H1 (cell line): Measurements from ENCODE around the gene MYH13. TPM values are rescaled to one million over a fixed set of nuclear protein-coding genes. Genes with fewer than 3 reads are reported as not detected.

Experiments
- CTCF ChIA-PET: fragments of 300-600 bp; sonication (Branson Sonifier 250); formaldehyde crosslinking; loops from one replicate; lab custom pipeline; 2021; ENCODE audit not compliant: partially characterized antibody; lab: Charles Lee
- POLR2A ChIA-PET: fragments of 300-600 bp; sonication (Branson Sonifier 250); formaldehyde crosslinking; loops from one replicate; lab custom pipeline; 2021; ENCODE audit warnings: inconsistent platforms; ENCODE audit not compliant: partially characterized antibody; lab: Charles Lee
- DNase-seq, 2 experiments: peaks; one replicate each; pipeline versions ENCODE4 v3.0.0 to v3.0.0-alpha.2; 2010 to 2022; ENCODE audit warnings: low spot score in 2 of 2, low read depth in 1 of 2, mixed read lengths in 1 of 2
- FAIRE-seq: peaks from 2 replicates; lab custom pipeline; 2011; peaks lifted over from hg19 to GRCh38; lab: Jason Lieb, UNC
- H2AFZ ChIP-seq: 2 replicates; pipeline ENCODE4 v1.8.1; 2012; ENCODE audit warnings: low read length, inconsistent platforms
- H2AK5ac ChIP-seq: 2 replicates; pipeline ENCODE4 v1.6.1; 2013; ENCODE audit warnings: low read depth, low read length
- H2BK120ac ChIP-seq: replicated peaks from 2 replicates; pipeline ENCODE3; 2013; ENCODE audit warnings: low read depth, low read length, inconsistent platforms
- H2BK12ac ChIP-seq: 2 replicates; pipeline ENCODE4 v1.6.1; 2013; ENCODE audit warnings: low read depth, low read length
- H2BK15ac ChIP-seq: 2 replicates; pipeline ENCODE4 v1.6.1; 2013; ENCODE audit warnings: low read length
- H2BK20ac ChIP-seq: 2 replicates; pipeline ENCODE4 v1.6.1; 2013; ENCODE audit warnings: low read length
- H2BK5ac ChIP-seq: 2 replicates; pipeline ENCODE4 v1.6.1; 2013; ENCODE audit warnings: low read depth, low read length
- H3K14ac ChIP-seq: 2 replicates; pipeline ENCODE4 v1.6.1; 2013; ENCODE audit warnings: inconsistent platforms; ENCODE audit not compliant: insufficient read length
- H3K18ac ChIP-seq: 2 replicates; pipeline ENCODE4 v1.6.1; 2013; ENCODE audit warnings: low read length; ENCODE audit errors: extremely low read depth
- H3K23ac ChIP-seq: 2 replicates; pipeline ENCODE4 v1.6.1; 2013; ENCODE audit warnings: inconsistent platforms; ENCODE audit not compliant: insufficient read length
- H3K23me2 ChIP-seq: 2 replicates; pipeline ENCODE4 v1.6.1; 2013; ENCODE audit warnings: low read depth, low read length
- H3K27ac ChIP-seq: 2 replicates; pipeline ENCODE4 v1.6.1; 2011; ENCODE audit warnings: low read depth, low read length, inconsistent platforms
- H3K27me3 ChIP-seq, 4 experiments: replicated peaks in 1 of 4; 1 replicate in 1 of 4; 2 replicates in 3 of 4; pipeline versions ENCODE4 v1.6.1 to v1.8.1; 2011 to 2013; ENCODE audit warnings: low read length in 3 of 4, mild to moderate bottlenecking in 3 of 4, inconsistent platforms in 2 of 4, mixed read lengths in 2 of 4, moderate library complexity in 1 of 4; ENCODE audit not compliant: control insufficient read depth in 3 of 4, insufficient read depth in 3 of 4; ENCODE audit errors: extremely low read depth in 1 of 4
- H3K36me3 ChIP-seq, 4 experiments: 2 replicates each; pipeline versions ENCODE4 v1.6.1 to v1.8.1; 2011 to 2013; ENCODE audit warnings: mild to moderate bottlenecking in 4 of 4, low read length in 3 of 4, moderate library complexity in 2 of 4, control low read depth in 1 of 4, inconsistent platforms in 1 of 4; ENCODE audit not compliant: insufficient read depth in 4 of 4, control insufficient read depth in 2 of 4
- H3K4ac ChIP-seq: replicated peaks from 2 replicates; pipeline ENCODE3; 2013; ENCODE audit warnings: low read length, low read depth, mixed read lengths, inconsistent platforms; ENCODE audit not compliant: insufficient read length
- H3K4me1 ChIP-seq, 4 experiments: replicated peaks in 1 of 4; 1 replicate in 1 of 4; 2 replicates in 3 of 4; pipeline versions ENCODE4 v1.6.1 to v1.8.1; 2011 to 2013; ENCODE audit warnings: low read length in 3 of 4, inconsistent platforms in 2 of 4, mixed read lengths in 1 of 4; ENCODE audit not compliant: insufficient read depth in 4 of 4, control insufficient read depth in 3 of 4
- H3K4me2 ChIP-seq, 2 experiments: 2 replicates each; pipeline versions ENCODE4 v1.6.1 to v1.8.1; 2011 to 2013; ENCODE audit warnings: low read depth in 2 of 2, low read length in 2 of 2, control low read depth in 1 of 2, inconsistent platforms in 1 of 2, mild to moderate bottlenecking in 1 of 2; ENCODE audit not compliant: insufficient read depth in 1 of 2
- H3K4me3 ChIP-seq, 4 experiments: fragments of 200-600, 300-600 bp in 1 of 4; sonication (generic), shearing (Covaris generic), sonication (Bioruptor Twin) in 1 of 4; 2 replicates each; pipeline versions ENCODE4 v1.5.1 to v1.8.1; 2011 to 2016; ENCODE audit warnings: low read length in 4 of 4, low read depth in 3 of 4, control low read depth in 2 of 4, inconsistent platforms in 2 of 4, mild to moderate bottlenecking in 2 of 4, mixed read lengths in 1 of 4, moderate library complexity in 1 of 4; ENCODE audit not compliant: insufficient read depth in 2 of 4; ENCODE audit errors: extremely low read depth in 1 of 4
- H3K56ac ChIP-seq: replicated peaks from 2 replicates; pipeline ENCODE3; 2013; ENCODE audit warnings: low read depth, mild to moderate bottlenecking, mixed read lengths, low read length, inconsistent platforms; ENCODE audit not compliant: insufficient read length
- H3K79me1 ChIP-seq: 2 replicates; pipeline ENCODE4 v1.6.1; 2013; ENCODE audit warnings: low read depth, low read length, control low read depth
- H3K79me2 ChIP-seq, 2 experiments: 2 replicates each; pipeline versions ENCODE4 v1.6.1 to v1.8.1; 2012 to 2013; ENCODE audit warnings: low read length in 2 of 2, mild to moderate bottlenecking in 2 of 2, inconsistent platforms in 1 of 2; ENCODE audit not compliant: insufficient read depth in 2 of 2, control insufficient read depth in 1 of 2
- H3K9ac ChIP-seq, 4 experiments: replicated peaks in 1 of 4; 1 replicate in 1 of 4; 2 replicates in 3 of 4; pipeline versions ENCODE4 v1.6.1 to v1.8.1; 2011 to 2013; ENCODE audit warnings: low read depth in 3 of 4, low read length in 3 of 4, control low read depth in 2 of 4, mild to moderate bottlenecking in 2 of 4, moderate library complexity in 2 of 4, inconsistent platforms in 1 of 4; ENCODE audit errors: extremely low read depth in 1 of 4
- H3K9me3 ChIP-seq, 2 experiments: 2 replicates each; pipeline versions ENCODE4 v1.6.1 to v1.8.1; 2012 to 2013; ENCODE audit warnings: mild to moderate bottlenecking in 2 of 2, moderate library complexity in 2 of 2, control low read depth in 1 of 2, inconsistent platforms in 1 of 2, low read depth in 1 of 2, low read length in 1 of 2, mixed read lengths in 1 of 2; ENCODE audit not compliant: insufficient read depth in 2 of 2
- H4K20me1 ChIP-seq, 2 experiments: replicated peaks in 1 of 2; 2 replicates each; pipeline versions ENCODE3 to v1.8.1; 2011 to 2013; ENCODE audit warnings: inconsistent platforms in 2 of 2, low read length in 2 of 2, mild to moderate bottlenecking in 1 of 2; ENCODE audit not compliant: insufficient read depth in 2 of 2, control insufficient read depth in 1 of 2
- H4K5ac ChIP-seq: 2 replicates; pipeline ENCODE4 v1.6.1; 2013; ENCODE audit warnings: low read length, low read depth, mixed read lengths, inconsistent platforms; ENCODE audit not compliant: insufficient read length
- H4K8ac ChIP-seq: 2 replicates; pipeline ENCODE4 v1.8.0; 2013; ENCODE audit warnings: mild to moderate bottlenecking, moderate library complexity, low read length, inconsistent platforms; ENCODE audit not compliant: insufficient read depth; ENCODE audit errors: extremely low read depth
- H4K91ac ChIP-seq: replicated peaks from 2 replicates; pipeline ENCODE3; 2013; ENCODE audit warnings: low read length, mixed read lengths, inconsistent platforms; ENCODE audit not compliant: insufficient read length
- BACH1 ChIP-seq: IDR thresholded peaks from 2 replicates; pipeline ENCODE4 v1.6.1; 2012; ENCODE audit warnings: low read length, improper control_type of control experiment
- CREB1 ChIP-seq: IDR thresholded peaks from 2 replicates; pipeline ENCODE4 v1.6.1; 2012; ENCODE audit warnings: inconsistent platforms
- CTCF ChIP-seq, 3 experiments: IDR thresholded peaks; 1 replicate in 2 of 3; 2 replicates in 1 of 3; pipeline versions ENCODE4 v1.5.1 to v1.6.1; 2011; ENCODE audit warnings: low read length in 3 of 3, mild to moderate bottlenecking in 3 of 3, inconsistent platforms in 2 of 3, low read depth in 1 of 3, moderate library complexity in 1 of 3; ENCODE audit not compliant: insufficient read depth in 1 of 3; ENCODE audit errors: control extremely low read depth in 1 of 3
- EGR1 ChIP-seq: IDR thresholded peaks from 2 replicates; pipeline ENCODE4 v1.6.1; 2011; ENCODE audit warnings: low read depth, low read length, borderline replicate concordance
- EP300 ChIP-seq, 2 experiments: IDR thresholded peaks; 1 replicate in 1 of 2; 2 replicates in 1 of 2; pipeline ENCODE4 v1.6.1; 2011 to 2012; ENCODE audit warnings: low read depth in 2 of 2, low read length in 2 of 2, mild to moderate bottlenecking in 2 of 2, borderline replicate concordance in 1 of 2, inconsistent platforms in 1 of 2, moderate library complexity in 1 of 2
- KDM4A ChIP-seq: IDR thresholded peaks from one replicate; pipeline ENCODE4 v1.7.1; 2012; ENCODE audit warnings: low read depth, mild to moderate bottlenecking, moderate library complexity, low read length, inconsistent platforms; ENCODE audit not compliant: severe bottlenecking
- NRF1 ChIP-seq: IDR thresholded peaks from 2 replicates; pipeline ENCODE4 v1.6.1; 2011; ENCODE audit warnings: mild to moderate bottlenecking, low read depth, low read length, improper control_type of control experiment
- polyA plus RNA-seq, 7 experiments: library from polyadenylated mRNA; depleted of rRNA in 3 of 7; stranded (reverse) in 5 of 7; unstranded in 2 of 7; fragments of >200 nt in 5 of 7; fragments of 200-250 nt in 2 of 7; gene quantifications; 1 replicate in 5 of 7; 2 replicates in 1 of 7; 4 replicates in 1 of 7; pipeline versions ENCODE4 v1.2.1 to v1.2.3, GENCODE V29; 2011 to 2013; ENCODE audit warnings: missing spikeins in 2 of 7, mixed read lengths in 2 of 7
- total RNA-seq: library from RNA; stranded (reverse); fragmentation: NEBNext Ultra II Directional; extraction: Animal tissue kit (Norgen Biotek cat#: 25700); gene quantifications from 2 replicates; pipeline ENCODE4 v1.2.1, GENCODE V29; 2021

MYH13 gene
- total and polyA plus RNA-seq, 2 of the 8 experiments (the other 6 are each of a cell fraction or from before 2014, with no cell fraction given): not detected

DNA sequence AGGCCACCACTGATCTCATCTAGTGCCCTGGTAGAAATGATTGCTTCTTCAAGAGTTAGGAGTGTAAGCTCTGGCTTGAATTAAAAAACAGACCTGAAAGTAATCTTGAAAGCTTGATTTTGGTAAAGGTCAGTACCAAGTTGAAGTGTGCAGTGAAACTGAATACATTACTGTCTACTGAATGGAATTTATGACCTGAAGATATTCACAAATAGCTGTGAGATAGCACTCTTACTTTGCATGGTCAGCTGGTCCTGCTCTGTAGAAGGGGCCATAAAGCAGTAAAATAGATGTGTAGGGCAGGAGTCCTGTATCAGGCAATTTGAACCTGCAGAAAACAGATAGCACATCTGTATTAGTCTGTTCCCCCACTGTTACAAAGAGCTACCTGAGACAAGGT lies 78.6 kb downstream of the MYH13 start:
- Histone ChIP-seq H2AK5ac (no peak overlapping the region), H3K4me1 (peaks cover 0 to 2% (median 1%) of the 10 kb centered on the region in 4 experiments; a peak in 2 of 7 replicates), H3K27me3 (no peaks in the 10 kb centered on the region), H3K9me3 (no peaks in the 10 kb centered on the region), H4K5ac (no peak overlapping the region), H3K18ac (no peak overlapping the region), H3K4ac (no peak overlapping the region), H3K36me3 (no peaks in the 10 kb centered on the region), H4K91ac (no peak overlapping the region), H3K14ac (no peak overlapping the region), H3K23ac (no peak overlapping the region), H2BK15ac (no peak overlapping the region), H3K56ac (no peak overlapping the region), H3K4me3 (no peak overlapping the region), H2BK20ac (no peak overlapping the region), H3K27ac (no peak overlapping the region), H2BK5ac (no peak overlapping the region), H2BK12ac (no peak overlapping the region), H3K79me1 (no peaks in the 10 kb centered on the region), H3K9ac (no peak overlapping the region), H3K23me2 (peaks cover 6% of the 10 kb centered on the region; the same call in 1 of the 2 replicates), H4K8ac (no peak overlapping the region), H3K4me2 (no peak overlapping the region), H4K20me1 (no peaks in the 10 kb centered on the region), H3K79me2 (no peaks in the 10 kb centered on the region), H2BK120ac (no peak overlapping the region), H2AFZ (no peak overlapping the region)
- POLR2A ChIA-PET: interaction anchor here (0.7 kb wide), 1 partner anchor 69 kb away, joined by 3 read pairs; no protein-coding TSS in a partner anchor
- CTCF ChIA-PET: interaction anchor here (0.8 to 6.2 kb wide), 13 partner anchors 9 to 335 kb away, joined by 3 to 60 read pairs (median 4); no protein-coding TSS in a partner anchor
- DNase-seq (no peak), FAIRE-seq (no peak)
- TF ChIP-seq BACH1: no peak
- no peak for TF ChIP-seq EP300 (IDR thresholded peaks at IDR 0.05; ENCODE audit: borderline replicate concordance in 1 of 2, low read depth in 2 of 2, low read length in 2 of 2)
- TF ChIP-seq CREB1: no peak
- TF ChIP-seq NRF1: no peak
- no peak for TF ChIP-seq EGR1
- no peak for TF ChIP-seq CTCF (IDR thresholded peaks at IDR 0.05; ENCODE audit: control extremely low read depth in 1 of 3, insufficient read depth in 1 of 3, low read depth in 1 of 3, low read length in 3 of 3)
- no peak for TF ChIP-seq KDM4A
